ENCODE measurements around the gene PDE7B. TPM values are rescaled to one million over a fixed set of nuclear protein-coding genes. Genes with fewer than 3 reads are reported as not detected.

PDE7B gene
- total RNA-seq, 8 experiments from 2014 or later, result 0.08 to 60.7 (median 1.1) TPM

GRCh38 chr6:136015531-136015930 lies 164.0 kb downstream of the PDE7B start:
- in situ Hi-C loops (cut with MboI; ENCODE audit: low pct_unique_long_range_greater_than_20kb in 2 of 9, low sequenced_read_pairs in 9 of 9, unreplicated experiment in 9 of 9), result no loop called here
- ATAC-seq (replicated peaks in 6 of 8), result no peak
- WGBS, 10 experiments, result 0 to 100% (median 87%) methylated on average over 1 to 4 of the region's 4 CpGs
- Histone ChIP-seq H3K4me3 (no peak overlapping the region), H3K4me1 (replicated peaks in 1 of 2) (peaks cover 7 to 8% of the 10 kb centered on the region in 2 donors), H3K27ac (no peak overlapping the region)

- H3K27ac ChIP-seq, result no peak overlapping the region
Measured at GRCh38 chr6:136016228-136017225, 165.0 kb downstream of the PDE7B start.

GRCh38 chr6:136020691-136021090 lies 169.2 kb downstream of the PDE7B start:
- H3K4me1 ChIP-seq (replicated peaks in 1 of 2), result peaks cover 12 to 16% of the 10 kb centered on the region in 2 donors
- in situ Hi-C loops (cut with MboI; ENCODE audit: low pct_unique_long_range_greater_than_20kb in 2 of 9, low sequenced_read_pairs in 9 of 9, unreplicated experiment in 9 of 9), result no loop called here
- no peak overlapping the region for H3K4me3 ChIP-seq
- WGBS, 10 experiments, result 81 to 100% (median 100%) methylated on average over 1 to 2 of the region's 2 CpGs; no CpG with 5 or more reads in 1 of the 10 experiments
- ATAC-seq (replicated peaks in 6 of 8), result no peak
- no peak overlapping the region for H3K27ac ChIP-seq

More at GRCh38 chr6:136016228-136017225, 165.0 kb downstream of the PDE7B start:
- no peak for ATAC-seq (replicated peaks in 6 of 8)
- H3K4me3 ChIP-seq, result no peak overlapping the region
- in situ Hi-C loops (cut with MboI; ENCODE audit: low pct_unique_long_range_greater_than_20kb in 2 of 9, low sequenced_read_pairs in 9 of 9, unreplicated experiment in 9 of 9), result no loop called here
- peaks cover 7 to 8% of the 10 kb centered on the region in 2 donors for H3K4me1 ChIP-seq (replicated peaks in 1 of 2)
- 60 to 100% (median 87%) methylated on average over 1 to 9 of the region's 9 CpGs for WGBS, 10 experiments

GRCh38 chr6:136022224-136022874 lies 170.8 kb downstream of the PDE7B start:
- in situ Hi-C loops (cut with MboI; ENCODE audit: low pct_unique_long_range_greater_than_20kb in 2 of 9, low sequenced_read_pairs in 9 of 9, unreplicated experiment in 9 of 9), result no loop called here
- Histone ChIP-seq H3K27ac (peak overlapping the region in 1 of 2 donors; percentile 67), H3K4me1 (replicated peaks in 1 of 2) (peaks cover 12 to 16% of the 10 kb centered on the region in 2 donors), H3K4me3 (no peak overlapping the region)
- peak in 3 of 8 experiments; percentile 68 to 74 (median 68) for ATAC-seq (replicated peaks in 6 of 8)
- 31 to 89% (median 53%) methylated on average over 1 to 3 of the region's 3 CpGs; no CpG with 5 or more reads in 1 of the 10 experiments for WGBS, 10 experiments

GRCh38 chr6:136024711-136025110 lies 173.2 kb downstream of the PDE7B start:
- Histone ChIP-seq H3K4me1 (replicated peaks in 1 of 2) (peaks cover 12 to 16% of the 10 kb centered on the region in 2 donors), H3K4me3 (no peak overlapping the region), H3K27ac (no peak overlapping the region)
- WGBS, 10 experiments, result 17 to 100% (median 88%) methylated on average over 1 to 4 of the region's 4 CpGs; no CpG with 5 or more reads in 1 of the 10 experiments
- in situ Hi-C loops (cut with MboI; ENCODE audit: low pct_unique_long_range_greater_than_20kb in 2 of 9, low sequenced_read_pairs in 9 of 9, unreplicated experiment in 9 of 9), result no loop called here
- ATAC-seq (replicated peaks in 6 of 8), result no peak

- ATAC-seq (replicated peaks in 6 of 8), result no peak
Measured at GRCh38 chr6:136025736-136026135, 174.2 kb downstream of the PDE7B start.

GRCh38 chr6:136030131-136030530 lies 178.6 kb downstream of the PDE7B start:
- ATAC-seq (replicated peaks in 6 of 8), result peak in 1 of 8 experiments; percentile 22
- H3K4me1 ChIP-seq (replicated peaks in 1 of 2), result no peaks in the 10 kb centered on the region
- H3K4me3 ChIP-seq, result no peak overlapping the region
- in situ Hi-C loops (cut with MboI; ENCODE audit: low pct_unique_long_range_greater_than_20kb in 2 of 9, low sequenced_read_pairs in 9 of 9, unreplicated experiment in 9 of 9), result no loop called here
- WGBS, 10 experiments, result 0 to 100% (median 83%) methylated on average over 1 to 3 of the region's 3 CpGs; no CpG with 5 or more reads in 1 of the 10 experiments
- no peak overlapping the region for H3K27ac ChIP-seq

More at GRCh38 chr6:136025736-136026135, 174.2 kb downstream of the PDE7B start:
- in situ Hi-C loops (cut with MboI; ENCODE audit: low pct_unique_long_range_greater_than_20kb in 2 of 9, low sequenced_read_pairs in 9 of 9, unreplicated experiment in 9 of 9), result no loop called here
- H3K4me1 ChIP-seq (replicated peaks in 1 of 2), result peaks cover 12 to 16% of the 10 kb centered on the region in 2 donors
- WGBS, 10 experiments, result 29 to 100% (median 80%) methylated on average over 1 to 2 of the region's 2 CpGs; no CpG with 5 or more reads in 2 of the 10 experiments
- no peak overlapping the region for H3K4me3 ChIP-seq
- H3K27ac ChIP-seq, result no peak overlapping the region

- peak in 4 of 8 experiments; percentile 32 to 70 (median 57) for ATAC-seq (replicated peaks in 6 of 8)
- no peak overlapping the region for H3K4me3 ChIP-seq
- H3K27ac ChIP-seq, result no peak overlapping the region
- peaks cover 0 to under 1% of the 10 kb centered on the region in 2 donors for H3K4me1 ChIP-seq (replicated peaks in 1 of 2)
- in situ Hi-C loops (cut with MboI; ENCODE audit: low pct_unique_long_range_greater_than_20kb in 2 of 9, low sequenced_read_pairs in 9 of 9, unreplicated experiment in 9 of 9), result no loop called here
Measured at GRCh38 chr6:136031982-136032381, 180.5 kb downstream of the PDE7B start.

GRCh38 chr6:136033416-136033815 lies 181.9 kb downstream of the PDE7B start:
- H3K4me3 ChIP-seq, result no peak overlapping the region
- ATAC-seq (replicated peaks in 6 of 8), result no peak
- no peak overlapping the region for H3K27ac ChIP-seq
- peaks cover 3 to 13% of the 10 kb centered on the region in 2 donors for H3K4me1 ChIP-seq (replicated peaks in 1 of 2)
- WGBS, 10 experiments, result 75 to 95% (median 89%) methylated on average over 1 to 4 of the region's 4 CpGs; no CpG with 5 or more reads in 1 of the 10 experiments
- in situ Hi-C loops (cut with MboI; ENCODE audit: low pct_unique_long_range_greater_than_20kb in 2 of 9, low sequenced_read_pairs in 9 of 9, unreplicated experiment in 9 of 9), result no loop called here

- ATAC-seq (replicated peaks in 6 of 8), result no peak
- Histone ChIP-seq H3K4me3 (no peak overlapping the region), H3K27ac (no peak overlapping the region), H3K4me1 (replicated peaks in 1 of 2) (peaks cover 3 to 13% of the 10 kb centered on the region in 2 donors)
- in situ Hi-C loops (cut with MboI; ENCODE audit: low pct_unique_long_range_greater_than_20kb in 2 of 9, low sequenced_read_pairs in 9 of 9, unreplicated experiment in 9 of 9), result no loop called here
- 72 to 100% (median 100%) methylated on average over 1 to 2 of the region's 2 CpGs; no CpG with 5 or more reads in 5 of the 10 experiments for WGBS, 10 experiments
Measured at GRCh38 chr6:136034422-136034821, 182.9 kb downstream of the PDE7B start.

GRCh38 chr6:136035378-136036070 lies 184.0 kb downstream of the PDE7B start:
- WGBS, 10 experiments, result 69 to 100% (median 89%) methylated on average over 1 to 4 of the region's 4 CpGs; no CpG with 5 or more reads in 2 of the 10 experiments
- in situ Hi-C loops (cut with MboI; ENCODE audit: low pct_unique_long_range_greater_than_20kb in 2 of 9, low sequenced_read_pairs in 9 of 9, unreplicated experiment in 9 of 9), result no loop called here
- peaks cover 3 to 13% of the 10 kb centered on the region in 2 donors for H3K4me1 ChIP-seq (replicated peaks in 1 of 2)
- H3K27ac ChIP-seq, result no peak overlapping the region
- H3K4me3 ChIP-seq, result no peak overlapping the region
- ATAC-seq (replicated peaks in 6 of 8), result no peak

- 78 to 100% (median 95%) methylated on average over 1 to 2 of the region's 2 CpGs; no CpG with 5 or more reads in 2 of the 10 experiments for WGBS, 10 experiments
- no peak for ATAC-seq (replicated peaks in 6 of 8)
- Histone ChIP-seq H3K4me3 (no peak overlapping the region), H3K27ac (no peak overlapping the region), H3K4me1 (replicated peaks in 1 of 2) (peaks cover 3 to 13% of the 10 kb centered on the region in 2 donors)
- in situ Hi-C loops (cut with MboI; ENCODE audit: low pct_unique_long_range_greater_than_20kb in 2 of 9, low sequenced_read_pairs in 9 of 9, unreplicated experiment in 9 of 9), result no loop called here
Measured at GRCh38 chr6:136036071-136036380, 184.5 kb downstream of the PDE7B start.
